Measurements from ENCODE around the gene TMEM121B. TPM values are rescaled to one million over a fixed set of nuclear protein-coding genes. Genes with fewer than 3 reads are reported as not detected.

TMEM121B gene
- total RNA-seq, 4 donors from 2014 or later: under 0.01 to 0.20 (median 0.16) TPM; not detected in 1

DNA sequence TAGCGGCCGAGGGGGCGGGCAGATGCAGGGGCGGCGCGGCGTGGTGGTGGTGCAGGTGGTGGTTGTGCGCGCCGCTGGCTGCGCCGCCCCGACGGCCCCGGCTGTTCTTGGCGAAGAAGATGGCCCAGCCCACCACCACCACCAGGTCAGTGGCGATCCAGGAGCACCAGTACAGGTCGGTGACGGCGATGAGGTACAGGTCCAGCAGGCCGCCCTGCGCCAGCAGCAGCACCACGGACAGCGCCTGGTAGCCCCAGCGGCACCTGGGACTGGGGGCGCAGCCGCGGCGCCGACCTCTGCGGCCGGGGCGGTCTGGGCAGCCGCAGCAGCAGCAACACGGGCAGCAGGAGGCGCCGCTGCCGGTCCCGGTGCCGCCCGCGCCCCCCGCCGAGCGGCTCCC lies 879 bp downstream of the TMEM121B start:
- no peak overlapping the region for H3K27ac ChIP-seq
- in situ Hi-C loops (cut with MboI; ENCODE audit: low pct_ligation_motif_present in 1 of 4, low pct_unique_long_range_greater_than_20kb in 1 of 4, low sequenced_read_pairs in 3 of 4): no loop called here
- peak overlapping the region in 2 of 4 donors; percentile 50 to 77 for H3K4me3 ChIP-seq
- 0% methylated on average over 2 of the region's 45 CpGs; no CpG with 5 or more reads in 1 of the 2 donors for WGBS, 2 donors (ENCODE audit: low coverage in 1 of 2)
- peaks cover 57% of the 10 kb centered on the region for H3K27me3 ChIP-seq
- TF ChIP-seq EP300 (IDR thresholded peaks at IDR 0.05; ENCODE audit: low read depth): no peak
- TF ChIP-seq POLR2AphosphoS5 (IDR thresholded peaks at IDR 0.05): no peak
- TF ChIP-seq, protein P1, sequence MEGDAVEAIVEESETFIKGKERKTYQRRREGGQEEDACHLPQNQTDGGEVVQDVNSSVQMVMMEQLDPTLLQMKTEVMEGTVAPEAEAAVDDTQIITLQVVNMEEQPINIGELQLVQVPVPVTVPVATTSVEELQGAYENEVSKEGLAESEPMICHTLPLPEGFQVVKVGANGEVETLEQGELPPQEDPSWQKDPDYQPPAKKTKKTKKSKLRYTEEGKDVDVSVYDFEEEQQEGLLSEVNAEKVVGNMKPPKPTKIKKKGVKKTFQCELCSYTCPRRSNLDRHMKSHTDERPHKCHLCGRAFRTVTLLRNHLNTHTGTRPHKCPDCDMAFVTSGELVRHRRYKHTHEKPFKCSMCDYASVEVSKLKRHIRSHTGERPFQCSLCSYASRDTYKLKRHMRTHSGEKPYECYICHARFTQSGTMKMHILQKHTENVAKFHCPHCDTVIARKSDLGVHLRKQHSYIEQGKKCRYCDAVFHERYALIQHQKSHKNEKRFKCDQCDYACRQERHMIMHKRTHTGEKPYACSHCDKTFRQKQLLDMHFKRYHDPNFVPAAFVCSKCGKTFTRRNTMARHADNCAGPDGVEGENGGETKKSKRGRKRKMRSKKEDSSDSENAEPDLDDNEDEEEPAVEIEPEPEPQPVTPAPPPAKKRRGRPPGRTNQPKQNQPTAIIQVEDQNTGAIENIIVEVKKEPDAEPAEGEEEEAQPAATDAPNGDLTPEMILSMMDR (IDR thresholded peaks at IDR 0.05): no peak
- no peak for TF ChIP-seq POLR2A (IDR thresholded peaks at IDR 0.05)
- H3K9me3 ChIP-seq: no peaks in the 10 kb centered on the region
- DNase-seq: peak; percentile 34
- H3K36me3 ChIP-seq: no peaks in the 10 kb centered on the region
- H3K4me1 ChIP-seq: peaks cover 3 to 25% (median 11%) of the 10 kb centered on the region in 4 donors
- intact Hi-C loops (cut with DNase I; ENCODE audit: low total_unique reads): no loop called here

DNA sequence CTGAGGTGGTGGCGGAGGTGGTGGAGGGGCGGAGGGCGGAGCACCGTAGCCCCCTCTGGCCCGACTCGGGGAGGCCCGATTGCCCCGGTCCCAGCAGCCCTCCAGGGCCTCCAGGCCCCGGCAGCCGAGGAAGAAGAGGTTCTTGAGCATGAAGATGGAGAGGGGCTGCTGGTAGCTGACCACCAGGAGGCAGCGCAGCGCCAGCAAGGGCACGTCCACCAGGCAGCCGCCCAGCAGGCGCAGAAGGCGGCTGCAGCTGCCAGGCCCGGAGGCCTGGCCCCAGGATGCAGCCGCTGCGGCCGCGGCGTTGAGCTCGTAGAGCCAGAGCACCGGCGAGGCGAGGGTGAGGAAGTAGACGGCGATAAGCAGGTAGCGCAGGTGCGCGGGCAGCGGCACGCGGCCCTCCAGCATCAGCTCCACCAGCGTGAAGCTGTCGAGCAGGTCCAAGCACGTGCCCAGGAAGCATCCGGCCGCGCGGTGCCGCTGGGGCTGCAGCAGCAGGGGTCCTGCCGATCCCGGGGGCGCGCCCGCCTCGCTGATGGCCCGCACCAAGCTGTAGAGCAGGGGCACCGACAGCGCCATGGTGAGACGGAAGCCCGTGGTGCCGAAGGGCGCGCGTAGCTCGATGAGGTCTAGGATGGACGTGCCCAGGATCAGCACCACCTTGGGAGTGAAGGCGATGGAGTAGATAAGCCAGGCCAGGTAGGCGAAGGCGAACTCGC lies 1.5 kb downstream of the TMEM121B start:
- Histone ChIP-seq H3K9me3 (no peaks in the 10 kb centered on the region), H3K27me3 (peaks cover 57% of the 10 kb centered on the region), H3K4me1 (peaks cover 3 to 25% (median 11%) of the 10 kb centered on the region in 4 donors), H3K27ac (no peak overlapping the region), H3K4me3 (no peak overlapping the region), H3K36me3 (no peaks in the 10 kb centered on the region)
- TF ChIP-seq POLR2A (IDR thresholded peaks at IDR 0.05): no peak
- TF ChIP-seq, protein P1 (IDR thresholded peaks at IDR 0.05): peak in 4 of 5 experiments; percentile 32 to 50 (median 35)
- in situ Hi-C loops (cut with MboI; ENCODE audit: low pct_ligation_motif_present in 1 of 4, low pct_unique_long_range_greater_than_20kb in 1 of 4, low sequenced_read_pairs in 3 of 4): no loop called here
- 51% methylated on average over 54 of the region's 63 CpGs; no CpG with 5 or more reads in 1 of the 2 donors for WGBS, 2 donors (ENCODE audit: low coverage in 1 of 2)
- peak; percentile 44 for DNase-seq
- intact Hi-C loops (cut with DNase I; ENCODE audit: low total_unique reads): no loop called here

DNA sequence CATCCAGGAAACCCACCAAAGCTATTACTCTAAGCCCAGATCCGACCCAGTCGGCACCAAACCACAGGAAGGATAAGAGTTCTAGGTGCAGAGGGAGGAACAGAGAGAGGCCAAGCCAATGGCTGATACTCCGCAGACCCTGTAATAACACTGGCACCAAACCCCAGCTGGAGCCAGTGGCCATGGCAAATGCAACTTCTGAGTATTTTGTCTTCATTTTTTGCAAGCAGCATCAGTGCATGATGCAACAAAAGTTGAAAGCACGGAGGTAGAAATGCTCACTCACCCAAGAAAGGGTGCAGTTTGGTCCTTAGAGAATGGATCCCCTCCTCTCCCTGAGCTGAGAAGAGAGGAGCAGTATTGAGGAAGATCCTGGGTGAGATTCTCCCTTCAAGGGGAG lies 2.8 kb downstream of the TMEM121B start:
- Histone ChIP-seq H3K27ac (no peak overlapping the region), H3K27me3 (peaks cover 49% of the 10 kb centered on the region), H3K4me3 (no peak overlapping the region), H3K36me3 (no peaks in the 10 kb centered on the region), H3K4me1 (peaks cover 3 to 25% (median 11%) of the 10 kb centered on the region in 4 donors), H3K9me3 (no peaks in the 10 kb centered on the region)
- intact Hi-C loops (cut with DNase I; ENCODE audit: low total_unique reads): no loop called here
- in situ Hi-C loops (cut with MboI; ENCODE audit: low pct_ligation_motif_present in 1 of 4, low pct_unique_long_range_greater_than_20kb in 1 of 4, low sequenced_read_pairs in 3 of 4): no loop called here
- WGBS, 2 donors (ENCODE audit: low coverage in 1 of 2): 86 to 100% methylated on average over 1 to 4 of the region's 4 CpGs
- no peak for DNase-seq
- TF ChIP-seq, protein P1 (IDR thresholded peaks at IDR 0.05): no peak
- TF ChIP-seq POLR2AphosphoS5 (IDR thresholded peaks at IDR 0.05): no peak
- no peak for TF ChIP-seq EP300 (IDR thresholded peaks at IDR 0.05; ENCODE audit: low read depth)
- TF ChIP-seq POLR2A (IDR thresholded peaks at IDR 0.05): no peak

DNA sequence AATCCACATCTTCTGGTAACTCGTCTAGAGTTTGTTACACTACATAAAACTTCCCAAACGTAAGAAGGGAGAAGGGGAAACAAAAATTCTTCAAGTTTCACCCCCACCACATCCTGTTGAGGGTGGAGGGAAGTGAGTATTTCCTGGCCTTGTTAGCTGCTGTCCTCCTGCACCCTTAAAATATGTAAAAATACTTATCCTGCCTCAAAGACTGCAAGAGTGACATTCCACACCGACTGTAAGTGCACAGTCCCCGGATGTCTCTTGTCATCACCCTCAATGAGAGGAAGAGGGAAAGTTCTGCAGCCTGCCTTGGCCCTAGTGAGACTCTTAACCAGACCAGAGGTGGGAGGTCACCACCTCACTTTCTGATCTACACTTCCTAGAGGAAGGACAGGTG lies 3.3 kb downstream of the TMEM121B start:
- Histone ChIP-seq H3K4me1 (peaks cover 3 to 25% (median 11%) of the 10 kb centered on the region in 4 donors), H3K27me3 (peaks cover 44% of the 10 kb centered on the region), H3K36me3 (no peaks in the 10 kb centered on the region), H3K4me3 (no peak overlapping the region), H3K9me3 (no peaks in the 10 kb centered on the region), H3K27ac (no peak overlapping the region)
- TF ChIP-seq EP300 (IDR thresholded peaks at IDR 0.05; ENCODE audit: low read depth) (no peak), POLR2AphosphoS5 (IDR thresholded peaks at IDR 0.05) (no peak), POLR2A (IDR thresholded peaks at IDR 0.05) (no peak)
- WGBS, 2 donors (ENCODE audit: low coverage in 1 of 2): 48 to 61% methylated on average over 2 to 4 of the region's 4 CpGs
- intact Hi-C loops (cut with DNase I; ENCODE audit: low total_unique reads) (no loop called here), in situ Hi-C loops (cut with MboI; ENCODE audit: low pct_ligation_motif_present in 1 of 4, low pct_unique_long_range_greater_than_20kb in 1 of 4, low sequenced_read_pairs in 3 of 4) (no loop called here)
- no peak for DNase-seq
